WTC11 (cell line): Measurements from ENCODE around the gene COG8. TPM values are rescaled to one million over a fixed set of nuclear protein-coding genes. Genes with fewer than 3 reads are reported as not detected.

Experiments
- ATAC-seq: fragments of 200-7000 bp; cut with Tn5 transposase; 2 replicates; pipeline ENCODE4 v1.10.0; 2021; ENCODE audit warnings: mild to moderate bottlenecking, moderate library complexity
- Bru-seq: library from RNA; stranded (reverse); fragments of 400-500 nt; gene quantifications from one replicate; lab custom pipeline; 2021; lab: Mats Ljungman, UMichigan
- CTCF ChIA-PET: fragments of 300-600 bp; sonication (Branson Sonifier 250); formaldehyde crosslinking; loops from one replicate; lab custom pipeline; 2021; ENCODE audit warnings: antibody characterized with exemption; lab: Charles Lee
- POLR2A ChIA-PET: fragments of 350-600 bp; sonication (Branson Sonifier 250); formaldehyde crosslinking; loops from one replicate; lab custom pipeline; 2021; ENCODE audit warnings: antibody characterized with exemption; lab: Charles Lee
- DNase-seq: peaks from one replicate; pipeline ENCODE4 v3.0.0; 2021; ENCODE audit warnings: low spot score
- H3K27ac Mint-ChIP-seq: 2 replicates; pipeline ENCODE4 v1.8.0; 2021; ENCODE audit warnings: mixed read lengths
- H3K27me3 Mint-ChIP-seq: 2 replicates; pipeline ENCODE4 v1.8.0; 2021; ENCODE audit warnings: low read depth, mild to moderate bottlenecking, moderate library complexity, mixed read lengths
- H3K36me3 Mint-ChIP-seq: 2 replicates; pipeline ENCODE4 v1.8.0; 2021; ENCODE audit warnings: mixed read lengths
- H3K4me1 Mint-ChIP-seq: 2 replicates; pipeline ENCODE4 v1.8.0; 2022; ENCODE audit warnings: mixed read lengths
- H3K4me3 Mint-ChIP-seq: 2 replicates; pipeline ENCODE4 v1.8.0; 2021; ENCODE audit warnings: mild to moderate bottlenecking, moderate library complexity, mixed read lengths
- H3K9me3 Mint-ChIP-seq: 2 replicates; pipeline ENCODE4 v1.8.0; 2021; ENCODE audit warnings: mixed read lengths
- ATF1 ChIP-seq: sonication (generic); formaldehyde crosslinking; IDR thresholded peaks from 2 replicates; pipeline ENCODE4 v1.8.1; 2023; ENCODE audit warnings: mild to moderate bottlenecking, moderate library complexity, missing genetic modification reagents
- ATF2 ChIP-seq: sonication (generic); formaldehyde crosslinking; IDR thresholded peaks from 2 replicates; pipeline ENCODE4 v1.8.1; 2022; ENCODE audit warnings: low read depth, missing genetic modification reagents, borderline replicate concordance
- CREM ChIP-seq: sonication (generic); formaldehyde crosslinking; IDR thresholded peaks from 2 replicates; pipeline ENCODE4 v1.8.1; 2022; ENCODE audit warnings: mild to moderate bottlenecking, missing genetic modification reagents, moderate library complexity
- FOXK1 ChIP-seq: sonication (generic); formaldehyde crosslinking; IDR thresholded peaks from 2 replicates; pipeline ENCODE4 v1.8.0; 2022; ENCODE audit warnings: mild to moderate bottlenecking, moderate library complexity, missing genetic modification reagents
- FOXP1 ChIP-seq: sonication (generic); formaldehyde crosslinking; IDR thresholded peaks from 2 replicates; pipeline ENCODE4 v1.8.0; 2022; ENCODE audit warnings: missing genetic modification reagents, mild to moderate bottlenecking, moderate library complexity, borderline replicate concordance
- GTF2I ChIP-seq: fragments of 250-450 bp; sonication (Bioruptor Pico); conservative IDR thresholded peaks from 2 replicates; pipeline ENCODE4 v1.4.0; 2021; ENCODE audit warnings: mild to moderate bottlenecking
- HMGXB4 ChIP-seq: sonication (generic); formaldehyde crosslinking; IDR thresholded peaks from 2 replicates; pipeline ENCODE4 v1.8.1; 2023; ENCODE audit warnings: mild to moderate bottlenecking, moderate library complexity, missing genetic modification reagents
- JAZF1 ChIP-seq: fragments of 250-450 bp; sonication (Bioruptor Pico); IDR thresholded peaks from 2 replicates; pipeline ENCODE4 v1.9.0; 2021; ENCODE audit warnings: moderate library complexity, mild to moderate bottlenecking, inconsistent platforms
- KAT7 ChIP-seq: sonication (generic); formaldehyde crosslinking; IDR thresholded peaks from 2 replicates; pipeline ENCODE4 v1.8.1; 2023; ENCODE audit warnings: missing genetic modification reagents, mild to moderate bottlenecking, borderline replicate concordance
- MAX ChIP-seq: sonication (generic); formaldehyde crosslinking; IDR thresholded peaks from 2 replicates; pipeline ENCODE4 v1.8.0; 2022; ENCODE audit warnings: mild to moderate bottlenecking, missing genetic modification reagents
- MYBL2 ChIP-seq: sonication (generic); formaldehyde crosslinking; IDR thresholded peaks from 2 replicates; pipeline ENCODE4 v1.8.1; 2023; ENCODE audit warnings: mild to moderate bottlenecking, moderate library complexity, missing genetic modification reagents
- NR1H2 ChIP-seq: sonication (generic); formaldehyde crosslinking; IDR thresholded peaks from 2 replicates; pipeline ENCODE4 v1.9.0; 2021; ENCODE audit warnings: mild to moderate bottlenecking, moderate library complexity, missing genetic modification reagents
- SP1 ChIP-seq: sonication (generic); formaldehyde crosslinking; conservative IDR thresholded peaks from 2 replicates; pipeline ENCODE4 v1.8.1; 2022; ENCODE audit warnings: missing genetic modification reagents
- TEAD1 ChIP-seq: sonication (generic); formaldehyde crosslinking; IDR thresholded peaks from 2 replicates; pipeline ENCODE4 v1.8.0; 2022; ENCODE audit warnings: mild to moderate bottlenecking, missing genetic modification reagents
- TP53 ChIP-seq: sonication (generic); formaldehyde crosslinking; IDR thresholded peaks from 2 replicates; pipeline ENCODE4 v1.8.1; 2023; ENCODE audit warnings: mild to moderate bottlenecking, missing genetic modification reagents
- USF1 ChIP-seq: sonication (generic); formaldehyde crosslinking; IDR thresholded peaks from 2 replicates; pipeline ENCODE4 v1.8.0; 2022; ENCODE audit warnings: mild to moderate bottlenecking, missing genetic modification reagents
- ZBTB21 ChIP-seq: sonication (generic); formaldehyde crosslinking; IDR thresholded peaks from 2 replicates; pipeline ENCODE4 v1.8.1; 2023; ENCODE audit warnings: mild to moderate bottlenecking, missing genetic modification reagents, borderline replicate concordance
- ZNF396 ChIP-seq: fragments of 250-450 bp; sonication (Bioruptor Pico); IDR thresholded peaks from 2 replicates; pipeline ENCODE4 v1.8.0; 2021; ENCODE audit warnings: mild to moderate bottlenecking, moderate library complexity, borderline replicate concordance
- ZNF423 ChIP-seq: fragments of 250-450 bp; sonication (Bioruptor Pico); IDR thresholded peaks from 2 replicates; pipeline ENCODE4 v2.1.2; 2022; ENCODE audit warnings: mild to moderate bottlenecking, moderate library complexity
- ZNF425 ChIP-seq: fragments of 250-450 bp; sonication (Bioruptor Pico); conservative IDR thresholded peaks from 2 replicates; pipeline ENCODE4 v1.9.0; 2021; ENCODE audit warnings: mild to moderate bottlenecking
- ZNF532 ChIP-seq: fragments of 250-450 bp; sonication (Bioruptor Pico); IDR thresholded peaks from 2 replicates; pipeline ENCODE4 v1.9.0; 2021; ENCODE audit warnings: mild to moderate bottlenecking, borderline replicate concordance
- ZSCAN18 ChIP-seq: fragments of 250-450 bp; sonication (Bioruptor Pico); IDR thresholded peaks from 2 replicates; pipeline ENCODE4 v2.1.2; 2022; ENCODE audit warnings: mild to moderate bottlenecking, moderate library complexity
- long read RNA-seq, 3 experiments: library from RNA in 1 of 3; library from capped mRNA in 1 of 3; library from polyadenylated mRNA in 1 of 3; unstranded in 2 of 3; stranded (forward) in 1 of 3; transcript quantifications; one replicate each; pipeline ENCODE4 v2.0.0, GENCODE V29; 2021
- total RNA-seq: library from RNA; stranded (reverse); gene quantifications from 3 replicates; pipeline ENCODE4 v1.2.3, GENCODE V29; 2021

Gene COG8
- total RNA-seq (56.5 to 59.5 TPM (median 59.5 TPM) in 3 replicates), Bru-seq, nascent RNA (percentile 94 among the genes with signal in this experiment)
- long read RNA-seq, experiment 1, full-length matches to known transcripts, result 172 of 218 reads
- long read RNA-seq, experiment 1, partial matches to known transcripts, result 18 of 218 reads
- long read RNA-seq, experiment 1, other reads (novel, unspliced or antisense), result 28 of 218 reads
- long read RNA-seq, experiment 2, full-length matches to known transcripts, result 23 of 56 reads
- long read RNA-seq, experiment 2, partial matches to known transcripts, result 8 of 56 reads
- long read RNA-seq, experiment 2, other reads (novel, unspliced or antisense), result 25 of 56 reads
- long read RNA-seq, experiment 3, partial matches to known transcripts, result 1 of 1 reads
- long read RNA-seq, experiment 3, other reads (novel, unspliced or antisense), result 0 of 1 reads

GRCh38 chr16:69339289-69340094 lies at the start of gene COG8, which contains the start of gene NIP7:
Gene COG8 (minus strand): TSS chr16:69339564. CDS start chr16:69339552, 12 bp downstream.
Gene NIP7 (plus strand): TSS chr16:69339772. CDS start chr16:69339830, 58 bp downstream.
- DNase-seq (peak; percentile 97), ATAC-seq (peak; percentile 99)
- POLR2A ChIA-PET, result interaction anchor here (0.7 to 1.3 kb wide), 4 partner anchors 8 to 11 kb away, joined by 3 to 5 read pairs (median 4); partner anchors contain the start of gene PDF
- Mint-ChIP-seq H3K9me3 (no peaks in the 10 kb centered on the region), H3K4me3 (peak within 1 kb of the TSS; percentile 98), H3K27me3 (no peaks in the 10 kb centered on the region), H3K27ac (peak within 1 kb of the TSS; percentile 99), H3K36me3 (peaks cover 47% of the 10 kb centered on the region), H3K4me1 (peaks cover 18% of the 10 kb centered on the region)
- CTCF ChIA-PET, result interaction anchor here (0.6 kb wide), 1 partner anchor 10 kb away, joined by 3 read pairs; no protein-coding TSS in a partner anchor
- TF ChIP-seq SP1 (peak; percentile 53; the same call in 1 of the 2 replicates), ZNF396 (CRISPR knock-in tag) (no peak), MYBL2 (CRISPR knock-in tag) (0 out of 2 replicates have a peak, but pooled peaks have one; percentile 79), ZNF423 (CRISPR knock-in tag) (no peak), HMGXB4 (CRISPR knock-in tag) (peak; percentile 71), ZBTB21 (CRISPR knock-in tag) (peak; percentile 40; the same call in 1 of the 2 replicates), ZNF425 (CRISPR knock-in tag) (no peak), KAT7 (CRISPR knock-in tag) (no peak), TP53 (CRISPR knock-in tag) (peak; percentile 83), ATF2 (CRISPR knock-in tag) (no peak), TEAD1 (CRISPR knock-in tag) (peak; percentile 12; the same call in 1 of the 2 replicates), ZNF532 (CRISPR knock-in tag) (no peak), GTF2I (CRISPR knock-in tag) (no peak), USF1 (CRISPR knock-in tag) (peak; percentile 57; the same call in 1 of the 2 replicates), MAX (CRISPR knock-in tag) (peak; percentile 93), ZSCAN18 (no peak), CREM (peak; percentile 93), FOXK1 (CRISPR knock-in tag) (peak; percentile 90), NR1H2 (CRISPR knock-in tag) (no peak), ATF1 (CRISPR knock-in tag) (no peak; the same call in 1 of the 2 replicates), JAZF1 (CRISPR knock-in tag) (no peak), FOXP1 (CRISPR knock-in tag) (no peak)
